22Rv1 (cell line): ENCODE results near the gene ARPC5.

Source experiments
- CTCF ChIP-seq: fragments of 450-650 bp; IDR thresholded peaks from 2 replicates; pipeline ENCODE4 v1.5.1; 2017; ENCODE audit warnings: mild to moderate bottlenecking
- ZFX ChIP-seq: fragments of 450-650 bp; IDR thresholded peaks from 2 replicates; pipeline ENCODE4 v1.6.1; 2017; ENCODE audit warnings: antibody characterized with exemption, borderline replicate concordance

- TF ChIP-seq CTCF, result no peak
- TF ChIP-seq ZFX, result no peak
Measured at GRCh38 chr1:183600136-183600535, 35.4 kb downstream of the ARPC5 start.
